Measurements from ENCODE around the gene ACAA1. TPM values are rescaled to one million over a fixed set of nuclear protein-coding genes. Genes with fewer than 3 reads are reported as not detected.
A peak's percentile ranks its signal among the peaks of the same experiment; 100 is the strongest.

The ACAA1 gene
- total and polyA plus RNA-seq, 9 of the 15 experiments (the other 6 are each of a cell fraction or from before 2014, with no cell fraction given): 4.0 to 88.9 (median 57.2) TPM

GRCh38 chr3:38084334-38085310, 52.3 kb downstream of the ACAA1 start:
- BruUV-seq (replicated peaks): no TSS peak
- no peak overlapping the region for H3K4me3 ChIP-seq
- WGBS (ENCODE audit: insufficient coverage, low coverage, missing lambda C conversion rate): 2% methylated on average over 7 of the region's 7 CpGs
- in situ Hi-C loops (cut with MboI): no loop called here
- POLR2A ChIA-PET: interaction anchor here (0.6 to 1.0 kb wide), 5 partner anchors 9 to 574 kb away, joined by 3 to 4 read pairs (median 3); no protein-coding TSS in a partner anchor
- peaks cover 16 to 21% of the 10 kb centered on the region in 2 experiments; a peak in 4 of 5 replicates for H3K27me3 ChIP-seq (ENCODE audit: control insufficient read depth in 2 of 2, insufficient read depth in 2 of 2, low read length in 2 of 2)
- DNase-seq (ENCODE audit: extremely low read depth in 1 of 4, low spot score in 3 of 4) (peak in 2 of 4 experiments; percentile 35 to 46), ATAC-seq (peak; percentile 79), FAIRE-seq (no peak)
- no peak overlapping the region for H2AFZ ChIP-seq (ENCODE audit: low read depth, low read length)
- H4K20me1 ChIP-seq (replicated peaks; ENCODE audit: control insufficient read depth, insufficient read depth, low read length): no peaks in the 10 kb centered on the region
- no peaks in the 10 kb centered on the region for H3K36me3 ChIP-seq (ENCODE audit: control insufficient read depth, insufficient read depth, low read length)
- no peak overlapping the region for H3K9ac ChIP-seq (ENCODE audit: insufficient read depth in 1 of 2, low read depth in 2 of 2, low read length in 2 of 2)
- CTCF ChIA-PET (ENCODE audit: low intra/inter-chr PET ratio): no interaction called here
- peaks cover 7% of the 10 kb centered on the region for H3K9me3 ChIP-seq (replicated peaks; ENCODE audit: control insufficient read depth, insufficient read depth, low read depth, low read length)
- no peak overlapping the region for H3K4me2 ChIP-seq (ENCODE audit: insufficient read depth, low read length)
- no peak overlapping the region for H3K27ac ChIP-seq (ENCODE audit: extremely low read depth, low read depth, low read length)
- intact Hi-C loops (cut with micrococcal nuclease): no loop called here
- H3K9me1 ChIP-seq (ENCODE audit: control insufficient read depth, insufficient read depth, low read length): peaks cover 2% of the 10 kb centered on the region
- no peaks in the 10 kb centered on the region for H3K4me1 ChIP-seq (replicated peaks in 1 of 2; ENCODE audit: control insufficient read depth in 2 of 2, insufficient read depth in 2 of 2, low read length in 2 of 2)
- no peaks in the 10 kb centered on the region for H3K79me2 ChIP-seq (ENCODE audit: control insufficient read depth, insufficient read depth, low read length)
- TF ChIP-seq FIP1L1 (IDR thresholded peaks at IDR 0.05; ENCODE audit: low read depth, low read length, poor library complexity, severe bottlenecking) (no peak), PURB (CRISPR knock-in tag; IDR thresholded peaks at IDR 0.05; ENCODE audit: low read depth) (no peak), CHD4 (IDR thresholded peaks at IDR 0.05; ENCODE audit: insufficient read depth, insufficient replicate concordance, low read depth, low read length, poor library complexity, severe bottlenecking) (peak; percentile 91), PYGO2 (tag; IDR thresholded peaks at IDR 0.05) (peak; percentile 81; the same call in 1 of the 2 replicates), ZC3H8 (IDR thresholded peaks at IDR 0.05) (no peak), CTBP1 (IDR thresholded peaks at IDR 0.05; ENCODE audit: borderline replicate concordance) (no peak), E2F6 (IDR thresholded peaks at IDR 0.05; ENCODE audit: borderline replicate concordance in 1 of 2, extremely low read depth in 1 of 2, insufficient read depth in 1 of 2, insufficient read length in 1 of 2, low read depth in 1 of 2, low read length in 1 of 2, poor library complexity in 1 of 2, severe bottlenecking in 1 of 2) (peak in 1 of 2 experiments; percentile 75), MAX (CRISPR knock-in tag; IDR thresholded peaks at IDR 0.05) (peak; percentile 25; the same call in 1 of the 2 replicates), GATA2 (CRISPR knock-in tag; IDR thresholded peaks at IDR 0.05) (no peak)
- TF ChIP-seq, protein P1, sequence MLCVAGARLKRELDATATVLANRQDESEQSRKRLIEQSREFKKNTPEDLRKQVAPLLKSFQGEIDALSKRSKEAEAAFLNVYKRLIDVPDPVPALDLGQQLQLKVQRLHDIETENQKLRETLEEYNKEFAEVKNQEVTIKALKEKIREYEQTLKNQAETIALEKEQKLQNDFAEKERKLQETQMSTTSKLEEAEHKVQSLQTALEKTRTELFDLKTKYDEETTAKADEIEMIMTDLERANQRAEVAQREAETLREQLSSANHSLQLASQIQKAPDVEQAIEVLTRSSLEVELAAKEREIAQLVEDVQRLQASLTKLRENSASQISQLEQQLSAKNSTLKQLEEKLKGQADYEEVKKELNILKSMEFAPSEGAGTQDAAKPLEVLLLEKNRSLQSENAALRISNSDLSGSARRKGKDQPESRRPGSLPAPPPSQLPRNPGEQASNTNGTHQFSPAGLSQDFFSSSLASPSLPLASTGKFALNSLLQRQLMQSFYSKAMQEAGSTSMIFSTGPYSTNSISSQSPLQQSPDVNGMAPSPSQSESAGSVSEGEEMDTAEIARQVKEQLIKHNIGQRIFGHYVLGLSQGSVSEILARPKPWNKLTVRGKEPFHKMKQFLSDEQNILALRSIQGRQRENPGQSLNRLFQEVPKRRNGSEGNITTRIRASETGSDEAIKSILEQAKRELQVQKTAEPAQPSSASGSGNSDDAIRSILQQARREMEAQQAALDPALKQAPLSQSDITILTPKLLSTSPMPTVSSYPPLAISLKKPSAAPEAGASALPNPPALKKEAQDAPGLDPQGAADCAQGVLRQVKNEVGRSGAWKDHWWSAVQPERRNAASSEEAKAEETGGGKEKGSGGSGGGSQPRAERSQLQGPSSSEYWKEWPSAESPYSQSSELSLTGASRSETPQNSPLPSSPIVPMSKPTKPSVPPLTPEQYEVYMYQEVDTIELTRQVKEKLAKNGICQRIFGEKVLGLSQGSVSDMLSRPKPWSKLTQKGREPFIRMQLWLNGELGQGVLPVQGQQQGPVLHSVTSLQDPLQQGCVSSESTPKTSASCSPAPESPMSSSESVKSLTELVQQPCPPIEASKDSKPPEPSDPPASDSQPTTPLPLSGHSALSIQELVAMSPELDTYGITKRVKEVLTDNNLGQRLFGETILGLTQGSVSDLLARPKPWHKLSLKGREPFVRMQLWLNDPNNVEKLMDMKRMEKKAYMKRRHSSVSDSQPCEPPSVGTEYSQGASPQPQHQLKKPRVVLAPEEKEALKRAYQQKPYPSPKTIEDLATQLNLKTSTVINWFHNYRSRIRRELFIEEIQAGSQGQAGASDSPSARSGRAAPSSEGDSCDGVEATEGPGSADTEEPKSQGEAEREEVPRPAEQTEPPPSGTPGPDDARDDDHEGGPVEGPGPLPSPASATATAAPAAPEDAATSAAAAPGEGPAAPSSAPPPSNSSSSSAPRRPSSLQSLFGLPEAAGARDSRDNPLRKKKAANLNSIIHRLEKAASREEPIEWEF (CRISPR knock-in tag; IDR thresholded peaks at IDR 0.05): peak; percentile 64; the same call in 1 of the 2 replicates

Measured in K562 (cell line).